H1 (cell line): ENCODE measurements around the gene PDXDC1. TPM values are rescaled to one million over a fixed set of nuclear protein-coding genes. Genes with fewer than 3 reads are reported as not detected.
"Not testable (repeated sequence)": the region's sequence is repeated elsewhere in the genome, so short reads cannot be mapped to it uniquely, and the experiment has no call there.

ENCODE experiments used
- CTCF ChIA-PET: fragments of 300-600 bp; sonication (Branson Sonifier 250); formaldehyde crosslinking; loops from one replicate; lab custom pipeline; 2021; ENCODE audit not compliant: partially characterized antibody; lab: Charles Lee
- POLR2A ChIA-PET: fragments of 300-600 bp; sonication (Branson Sonifier 250); formaldehyde crosslinking; loops from one replicate; lab custom pipeline; 2021; ENCODE audit warnings: inconsistent platforms; ENCODE audit not compliant: partially characterized antibody; lab: Charles Lee
- DNase-seq, 2 experiments: peaks; one replicate each; pipeline versions ENCODE4 v3.0.0 to v3.0.0-alpha.2; 2010 to 2022; ENCODE audit warnings: low spot score in 2 of 2, low read depth in 1 of 2, mixed read lengths in 1 of 2
- FAIRE-seq: peaks from 2 replicates; lab custom pipeline; 2011; peaks lifted over from hg19 to GRCh38; lab: Jason Lieb, UNC
- H2AFZ ChIP-seq: 2 replicates; pipeline ENCODE4 v1.8.1; 2012; ENCODE audit warnings: low read length, inconsistent platforms
- H2AK5ac ChIP-seq: 2 replicates; pipeline ENCODE4 v1.6.1; 2013; ENCODE audit warnings: low read depth, low read length
- H2BK120ac ChIP-seq: replicated peaks from 2 replicates; pipeline ENCODE3; 2013; ENCODE audit warnings: low read depth, low read length, inconsistent platforms
- H2BK12ac ChIP-seq: 2 replicates; pipeline ENCODE4 v1.6.1; 2013; ENCODE audit warnings: low read depth, low read length
- H2BK15ac ChIP-seq: 2 replicates; pipeline ENCODE4 v1.6.1; 2013; ENCODE audit warnings: low read length
- H2BK20ac ChIP-seq: 2 replicates; pipeline ENCODE4 v1.6.1; 2013; ENCODE audit warnings: low read length
- H2BK5ac ChIP-seq: 2 replicates; pipeline ENCODE4 v1.6.1; 2013; ENCODE audit warnings: low read depth, low read length
- H3K14ac ChIP-seq: 2 replicates; pipeline ENCODE4 v1.6.1; 2013; ENCODE audit warnings: inconsistent platforms; ENCODE audit not compliant: insufficient read length
- H3K18ac ChIP-seq: 2 replicates; pipeline ENCODE4 v1.6.1; 2013; ENCODE audit warnings: low read length; ENCODE audit errors: extremely low read depth
- H3K23ac ChIP-seq: 2 replicates; pipeline ENCODE4 v1.6.1; 2013; ENCODE audit warnings: inconsistent platforms; ENCODE audit not compliant: insufficient read length
- H3K23me2 ChIP-seq: 2 replicates; pipeline ENCODE4 v1.6.1; 2013; ENCODE audit warnings: low read depth, low read length
- H3K27ac ChIP-seq: 2 replicates; pipeline ENCODE4 v1.6.1; 2011; ENCODE audit warnings: low read depth, low read length, inconsistent platforms
- H3K27me3 ChIP-seq, 4 experiments: replicated peaks in 1 of 4; 1 replicate in 1 of 4; 2 replicates in 3 of 4; pipeline versions ENCODE4 v1.6.1 to v1.8.1; 2011 to 2013; ENCODE audit warnings: low read length in 3 of 4, mild to moderate bottlenecking in 3 of 4, inconsistent platforms in 2 of 4, mixed read lengths in 2 of 4, moderate library complexity in 1 of 4; ENCODE audit not compliant: control insufficient read depth in 3 of 4, insufficient read depth in 3 of 4; ENCODE audit errors: extremely low read depth in 1 of 4
- H3K36me3 ChIP-seq, 4 experiments: 2 replicates each; pipeline versions ENCODE4 v1.6.1 to v1.8.1; 2011 to 2013; ENCODE audit warnings: mild to moderate bottlenecking in 4 of 4, low read length in 3 of 4, moderate library complexity in 2 of 4, control low read depth in 1 of 4, inconsistent platforms in 1 of 4; ENCODE audit not compliant: insufficient read depth in 4 of 4, control insufficient read depth in 2 of 4
- H3K4ac ChIP-seq: replicated peaks from 2 replicates; pipeline ENCODE3; 2013; ENCODE audit warnings: low read length, low read depth, mixed read lengths, inconsistent platforms; ENCODE audit not compliant: insufficient read length
- H3K4me1 ChIP-seq, 4 experiments: replicated peaks in 1 of 4; 1 replicate in 1 of 4; 2 replicates in 3 of 4; pipeline versions ENCODE4 v1.6.1 to v1.8.1; 2011 to 2013; ENCODE audit warnings: low read length in 3 of 4, inconsistent platforms in 2 of 4, mixed read lengths in 1 of 4; ENCODE audit not compliant: insufficient read depth in 4 of 4, control insufficient read depth in 3 of 4
- H3K4me2 ChIP-seq, 2 experiments: 2 replicates each; pipeline versions ENCODE4 v1.6.1 to v1.8.1; 2011 to 2013; ENCODE audit warnings: low read depth in 2 of 2, low read length in 2 of 2, control low read depth in 1 of 2, inconsistent platforms in 1 of 2, mild to moderate bottlenecking in 1 of 2; ENCODE audit not compliant: insufficient read depth in 1 of 2
- H3K4me3 ChIP-seq, 4 experiments: fragments of 200-600, 300-600 bp in 1 of 4; sonication (generic), shearing (Covaris generic), sonication (Bioruptor Twin) in 1 of 4; 2 replicates each; pipeline versions ENCODE4 v1.5.1 to v1.8.1; 2011 to 2016; ENCODE audit warnings: low read length in 4 of 4, low read depth in 3 of 4, control low read depth in 2 of 4, inconsistent platforms in 2 of 4, mild to moderate bottlenecking in 2 of 4, mixed read lengths in 1 of 4, moderate library complexity in 1 of 4; ENCODE audit not compliant: insufficient read depth in 2 of 4; ENCODE audit errors: extremely low read depth in 1 of 4
- H3K56ac ChIP-seq: replicated peaks from 2 replicates; pipeline ENCODE3; 2013; ENCODE audit warnings: low read depth, mild to moderate bottlenecking, mixed read lengths, low read length, inconsistent platforms; ENCODE audit not compliant: insufficient read length
- H3K79me1 ChIP-seq: 2 replicates; pipeline ENCODE4 v1.6.1; 2013; ENCODE audit warnings: low read depth, low read length, control low read depth
- H3K79me2 ChIP-seq, 2 experiments: 2 replicates each; pipeline versions ENCODE4 v1.6.1 to v1.8.1; 2012 to 2013; ENCODE audit warnings: low read length in 2 of 2, mild to moderate bottlenecking in 2 of 2, inconsistent platforms in 1 of 2; ENCODE audit not compliant: insufficient read depth in 2 of 2, control insufficient read depth in 1 of 2
- H3K9ac ChIP-seq, 4 experiments: replicated peaks in 1 of 4; 1 replicate in 1 of 4; 2 replicates in 3 of 4; pipeline versions ENCODE4 v1.6.1 to v1.8.1; 2011 to 2013; ENCODE audit warnings: low read depth in 3 of 4, low read length in 3 of 4, control low read depth in 2 of 4, mild to moderate bottlenecking in 2 of 4, moderate library complexity in 2 of 4, inconsistent platforms in 1 of 4; ENCODE audit errors: extremely low read depth in 1 of 4
- H3K9me3 ChIP-seq, 2 experiments: 2 replicates each; pipeline versions ENCODE4 v1.6.1 to v1.8.1; 2012 to 2013; ENCODE audit warnings: mild to moderate bottlenecking in 2 of 2, moderate library complexity in 2 of 2, control low read depth in 1 of 2, inconsistent platforms in 1 of 2, low read depth in 1 of 2, low read length in 1 of 2, mixed read lengths in 1 of 2; ENCODE audit not compliant: insufficient read depth in 2 of 2
- H4K20me1 ChIP-seq, 2 experiments: replicated peaks in 1 of 2; 2 replicates each; pipeline versions ENCODE3 to v1.8.1; 2011 to 2013; ENCODE audit warnings: inconsistent platforms in 2 of 2, low read length in 2 of 2, mild to moderate bottlenecking in 1 of 2; ENCODE audit not compliant: insufficient read depth in 2 of 2, control insufficient read depth in 1 of 2
- H4K5ac ChIP-seq: 2 replicates; pipeline ENCODE4 v1.6.1; 2013; ENCODE audit warnings: low read length, low read depth, mixed read lengths, inconsistent platforms; ENCODE audit not compliant: insufficient read length
- H4K8ac ChIP-seq: 2 replicates; pipeline ENCODE4 v1.8.0; 2013; ENCODE audit warnings: mild to moderate bottlenecking, moderate library complexity, low read length, inconsistent platforms; ENCODE audit not compliant: insufficient read depth; ENCODE audit errors: extremely low read depth
- H4K91ac ChIP-seq: replicated peaks from 2 replicates; pipeline ENCODE3; 2013; ENCODE audit warnings: low read length, mixed read lengths, inconsistent platforms; ENCODE audit not compliant: insufficient read length
- WGBS, 2 experiments: shearing (Covaris generic) in 1 of 2; methylation state at CpG; one replicate each; pipeline versions ENCODE4 v1.1.6 to v1.1.7; 2013 to 2015; ENCODE audit warnings: low lambda C conversion rate in 2 of 2, mixed read lengths in 2 of 2, inconsistent platforms in 1 of 2, low coverage in 1 of 2, missing lambda C conversion rate in 1 of 2; ENCODE audit not compliant: insufficient replicate concordance in 2 of 2, insufficient coverage in 1 of 2, insufficient read length in 1 of 2; ENCODE audit errors: extremely low coverage in 1 of 2, missing lambda C conversion rate in 1 of 2; 5-methylcytosine and 5-hydroxymethylcytosine counted together
- polyA plus RNA-seq, 7 experiments: library from polyadenylated mRNA; depleted of rRNA in 3 of 7; stranded (reverse) in 5 of 7; unstranded in 2 of 7; fragments of >200 nt in 5 of 7; fragments of 200-250 nt in 2 of 7; gene quantifications; 1 replicate in 5 of 7; 2 replicates in 1 of 7; 4 replicates in 1 of 7; pipeline versions ENCODE4 v1.2.1 to v1.2.3, GENCODE V29; 2011 to 2013; ENCODE audit warnings: missing spikeins in 2 of 7, mixed read lengths in 2 of 7
- total RNA-seq: library from RNA; stranded (reverse); fragmentation: NEBNext Ultra II Directional; extraction: Animal tissue kit (Norgen Biotek cat#: 25700); gene quantifications from 2 replicates; pipeline ENCODE4 v1.2.1, GENCODE V29; 2021

PDXDC1 gene
- total and polyA plus RNA-seq, 2 of the 8 experiments (the other 6 are each of a cell fraction or from before 2014, with no cell fraction given) = 56.6 to 118 TPM

- H3K18ac ChIP-seq, H2BK20ac ChIP-seq, H3K23me2 ChIP-seq, H3K4ac ChIP-seq, H2AFZ ChIP-seq, H4K20me1 ChIP-seq, POLR2A ChIA-PET, H2AK5ac ChIP-seq, H2BK12ac ChIP-seq, H3K4me2 ChIP-seq, CTCF ChIA-PET, H3K4me1 ChIP-seq, H3K79me1 ChIP-seq, H2BK5ac ChIP-seq, H3K79me2 ChIP-seq, H3K14ac ChIP-seq, H3K27ac ChIP-seq, H3K23ac ChIP-seq, H3K9ac ChIP-seq, H2BK120ac ChIP-seq, H3K56ac ChIP-seq, H3K9me3 ChIP-seq, H3K4me3 ChIP-seq, H4K5ac ChIP-seq, H4K8ac ChIP-seq, FAIRE-seq, H3K27me3 ChIP-seq, H4K91ac ChIP-seq, H2BK15ac ChIP-seq: not testable (repeated sequence)
- peak in 1 of 2 experiments; percentile 34 for DNase-seq
- 93% methylated on average over 13 of the region's 37 CpGs; no CpG with 5 or more reads in 1 of the 2 experiments for WGBS, 2 experiments
- peaks cover 0 to 30% (median 3%) of the 10 kb centered on the region in 4 experiments; a peak in 2 of 8 replicates for H3K36me3 ChIP-seq
Observed at GRCh38 chr16:15130256-15130932, 155.6 kb downstream of the PDXDC1 start.
